HG03103 (cell line): ENCODE data around the gene PXDN.
A peak's percentile ranks its signal among the peaks of the same experiment; 100 is the strongest.

Experiments
- ATAC-seq: cut with Tn5 transposase; IDR thresholded peaks from one replicate; pipeline ENCODE4 v1.9.1; 2021; ENCODE audit warnings: low read depth; ENCODE audit not compliant: unreplicated experiment

PXDN gene

GRCh38 chr2:1755436-1756191 lies 11.3 kb upstream of the PXDN start:
- no peak for ATAC-seq

- ATAC-seq: no peak
These were observed 10.3 kb upstream of the PXDN start for GRCh38 chr2:1754461-1755170.

GRCh38 chr2:1754046-1754445 lies 9.7 kb upstream of the PXDN start:
- ATAC-seq: no peak

GRCh38 chr2:1752751-1753150 lies 8.4 kb upstream of the PXDN start:
- no peak for ATAC-seq

GRCh38 chr2:1751767-1752725 lies 7.7 kb upstream of the PXDN start:
- ATAC-seq: no peak

GRCh38 chr2:1750933-1751766 lies 6.8 kb upstream of the PXDN start:
- peak; percentile 82 for ATAC-seq

GRCh38 chr2:1750270-1750932 lies 6.1 kb upstream of the PXDN start:
- ATAC-seq: no peak

GRCh38 chr2:1749489-1750119 lies 5.3 kb upstream of the PXDN start:
- ATAC-seq: no peak

- ATAC-seq: no peak
These were observed 4.6 kb upstream of the PXDN start for GRCh38 chr2:1748741-1749488.

- ATAC-seq: no peak
These were observed 3.9 kb upstream of the PXDN start for GRCh38 chr2:1748176-1748740.

- ATAC-seq: no peak
These were observed 3.0 kb upstream of the PXDN start for GRCh38 chr2:1747065-1747941.

GRCh38 chr2:1746174-1747064 lies 2.1 kb upstream of the PXDN start:
- no peak for ATAC-seq

- ATAC-seq: no peak
These were observed 1.1 kb upstream of the PXDN start for GRCh38 chr2:1745171-1746023.

GRCh38 chr2:1744151-1744445 lies 217 bp downstream of the PXDN start:
- no peak for ATAC-seq

GRCh38 chr2:1743396-1744150 lies 742 bp downstream of the PXDN start:
- no peak for ATAC-seq
